Spleen (tissue), 11 donors: ENCODE results near the gene SERINC5. TPM values are rescaled to one million over a fixed set of nuclear protein-coding genes. Genes with fewer than 3 reads are reported as not detected.

Source experiments
- DNase-seq: peaks from one replicate; pipeline ENCODE4 v3.0.0-alpha.2; 2020
- H3K27ac ChIP-seq, 8 donors: fragments of 200-600 bp; sonication (generic) in 7 of 8; 1 replicate in 4 of 8; 2 replicates in 4 of 8; pipeline versions ENCODE4 v1.5.0 to v1.8.0; 2016 to 2021; ENCODE audit warnings: inconsistent platforms in 4 of 8, mild to moderate bottlenecking in 4 of 8, moderate library complexity in 1 of 8
- H3K27me3 ChIP-seq, 7 donors: fragments of 200-600 bp; sonication (generic) in 6 of 7; replicated peaks in 1 of 7; 1 replicate in 4 of 7; 2 replicates in 3 of 7; pipeline versions ENCODE4 v1.5.0 to v1.8.0; 2016 to 2021; ENCODE audit warnings: inconsistent platforms in 3 of 7, mild to moderate bottlenecking in 1 of 7
- H3K36me3 ChIP-seq, 6 donors: fragments of 200-600 bp; sonication (generic) in 5 of 6; 1 replicate in 4 of 6; 2 replicates in 2 of 6; pipeline versions ENCODE4 v1.5.0 to v1.8.0; 2016 to 2021; ENCODE audit warnings: inconsistent platforms in 2 of 6
- H3K4me1 ChIP-seq, 6 donors: fragments of 200-600 bp; sonication (generic) in 5 of 6; 1 replicate in 3 of 6; 2 replicates in 3 of 6; pipeline versions ENCODE4 v1.5.0 to v1.8.0; 2016 to 2021; ENCODE audit warnings: inconsistent platforms in 3 of 6
- H3K4me3 ChIP-seq, 8 donors: fragments of 200-600 bp; sonication (generic) in 7 of 8; 1 replicate in 4 of 8; 2 replicates in 4 of 8; pipeline versions ENCODE4 v1.5.0 to v1.8.0; 2016 to 2021; ENCODE audit warnings: inconsistent platforms in 4 of 8, mild to moderate bottlenecking in 4 of 8, moderate library complexity in 2 of 8
- H3K9me3 ChIP-seq, 8 donors: fragments of 200-600 bp; sonication (generic) in 7 of 8; 1 replicate in 4 of 8; 2 replicates in 4 of 8; pipeline versions ENCODE4 v1.5.0 to v1.8.0; 2016 to 2021; ENCODE audit warnings: inconsistent platforms in 4 of 8
- POLR2A ChIP-seq, 3 donors: fragments of 450-650 bp; IDR thresholded peaks; one replicate each; pipeline ENCODE4 v1.5.1; 2017; ENCODE audit warnings: antibody characterized with exemption in 3 of 3, mild to moderate bottlenecking in 1 of 3
- POLR2AphosphoS5 ChIP-seq, 3 donors: sonication (generic); formaldehyde crosslinking; IDR thresholded peaks; one replicate each; pipeline ENCODE4 v1.5.1; 2017; ENCODE audit warnings: antibody characterized with exemption in 3 of 3
- WGBS, 5 donors: extraction: QIAGEN DNeasy Blood & Tissue Kit in 3 of 5; methylation state at CpG; one replicate each; pipeline versions ENCODE4 v1.1.5 to v1.1.7; 2013 to 2018; 5-methylcytosine and 5-hydroxymethylcytosine counted together
- intact Hi-C: fragments of 100-400 bp; cut with DNase I; formaldehyde crosslinking; loops from one replicate; pipeline ENCODE4 v1.15.0; 2023; ENCODE audit warnings: low total_unique reads
- polyA plus RNA-seq, 3 donors: library from polyadenylated mRNA; stranded (reverse); fragments of 200-250 nt; gene quantifications; one replicate each; pipeline ENCODE4 v1.2.1, GENCODE V29; 2013
- total RNA-seq, 7 donors: library from RNA; depleted of rRNA in 3 of 7; stranded (reverse); fragments of >200 nt in 3 of 7; fragmentation: NEBNext Ultra II Directional in 4 of 7; extraction: Animal tissue kit (Norgen Biotek cat#: 25700) in 4 of 7; gene quantifications; one replicate each; pipeline versions ENCODE4 v1.1.0 to v1.2.1, GENCODE V29; 2016 to 2021
- TF ChIP-seq, protein P1 (sequence below), 11 experiments: fragments of 200-600 bp in 7 of 11; fragments of 450-650 bp in 4 of 11; sonication (generic) in 4 of 11; IDR thresholded peaks in 8 of 11; conservative IDR thresholded peaks in 3 of 11; 1 replicate in 7 of 11; 2 replicates in 4 of 11; pipeline versions ENCODE4 v1.4.0 to v1.8.0; 2016 to 2021; ENCODE audit warnings: antibody characterized with exemption in 11 of 11, inconsistent platforms in 4 of 11, mild to moderate bottlenecking in 1 of 11
- donor health status: healthy with polysubstance abuse.
- donor health status: DM: no; HTN: no; CAD: no; lungs with moderate emphysema.
- donor health status: DM: no; HTN: no; CAD: no.
- donor health status: Bipolar disorder and iron deficiency.
- donor health status: healthy.
- donor health status: DM: no; HTN: no; CAD: no.
- donor health status: DM: yes; HTN: yes; CAD: no.

The SERINC5 gene
- total and polyA plus RNA-seq, 10 donors, result 1.5 to 29.8 (median 21.2) TPM

DNA sequence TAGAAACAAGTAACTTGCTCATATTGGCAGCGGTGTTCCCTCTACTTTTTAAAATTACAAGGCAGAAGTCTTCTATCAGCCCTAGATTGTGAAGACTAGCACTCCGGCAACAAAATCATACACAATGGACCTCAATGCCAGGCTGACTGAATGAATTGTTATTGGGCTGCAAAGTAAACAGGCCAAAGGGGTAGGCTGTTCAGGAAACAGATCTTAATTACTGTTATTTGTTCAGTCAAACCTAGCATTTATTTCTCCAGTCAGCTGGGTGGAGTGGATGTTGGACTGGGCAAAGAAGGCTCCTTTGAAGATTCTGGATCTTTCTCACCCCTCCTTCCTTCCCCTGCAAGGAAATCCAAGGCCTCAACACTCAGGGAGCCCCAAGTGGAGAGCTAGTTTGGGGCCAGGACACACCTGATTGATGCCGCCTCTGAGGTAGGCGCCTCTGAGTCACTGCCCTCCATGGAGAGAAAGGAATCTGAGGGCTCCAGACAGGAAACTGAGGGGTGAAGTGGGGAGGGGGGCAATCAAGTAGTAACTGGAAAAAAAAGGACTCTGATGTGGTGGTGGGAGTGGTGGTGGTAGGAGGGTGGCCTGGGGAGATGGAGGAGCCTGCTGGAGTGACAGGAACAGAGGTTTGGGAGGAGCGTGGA is 35.5 kb downstream of the SERINC5 start:
- no peak overlapping the region for H3K4me3 ChIP-seq
- DNase-seq, result no peak
- H3K36me3 ChIP-seq, result no peaks in the 10 kb centered on the region
- no peaks in the 10 kb centered on the region for H3K27me3 ChIP-seq
- 94 to 97% (median 95%) methylated on average over 5 of the region's 5 CpGs for WGBS, 5 donors
- H3K9me3 ChIP-seq, result no peaks in the 10 kb centered on the region
- intact Hi-C loops, result no loop called here
- TF ChIP-seq POLR2A (IDR thresholded peaks at IDR 0.05) (no peak), POLR2AphosphoS5 (IDR thresholded peaks at IDR 0.05) (no peak)
- TF ChIP-seq, protein P1, sequence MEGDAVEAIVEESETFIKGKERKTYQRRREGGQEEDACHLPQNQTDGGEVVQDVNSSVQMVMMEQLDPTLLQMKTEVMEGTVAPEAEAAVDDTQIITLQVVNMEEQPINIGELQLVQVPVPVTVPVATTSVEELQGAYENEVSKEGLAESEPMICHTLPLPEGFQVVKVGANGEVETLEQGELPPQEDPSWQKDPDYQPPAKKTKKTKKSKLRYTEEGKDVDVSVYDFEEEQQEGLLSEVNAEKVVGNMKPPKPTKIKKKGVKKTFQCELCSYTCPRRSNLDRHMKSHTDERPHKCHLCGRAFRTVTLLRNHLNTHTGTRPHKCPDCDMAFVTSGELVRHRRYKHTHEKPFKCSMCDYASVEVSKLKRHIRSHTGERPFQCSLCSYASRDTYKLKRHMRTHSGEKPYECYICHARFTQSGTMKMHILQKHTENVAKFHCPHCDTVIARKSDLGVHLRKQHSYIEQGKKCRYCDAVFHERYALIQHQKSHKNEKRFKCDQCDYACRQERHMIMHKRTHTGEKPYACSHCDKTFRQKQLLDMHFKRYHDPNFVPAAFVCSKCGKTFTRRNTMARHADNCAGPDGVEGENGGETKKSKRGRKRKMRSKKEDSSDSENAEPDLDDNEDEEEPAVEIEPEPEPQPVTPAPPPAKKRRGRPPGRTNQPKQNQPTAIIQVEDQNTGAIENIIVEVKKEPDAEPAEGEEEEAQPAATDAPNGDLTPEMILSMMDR (IDR thresholded peaks at IDR 0.05 in 8 of 11, conservative IDR thresholded peaks at IDR 0.05 in 3 of 11), result no peak
- no peak overlapping the region for H3K27ac ChIP-seq
- H3K4me1 ChIP-seq, result peaks cover 0 to 51% (median 6%) of the 10 kb centered on the region in 6 donors

GRCh38 chr5:80219391-80219790 is 36.5 kb downstream of the SERINC5 start:
- Histone ChIP-seq H3K27ac (no peak overlapping the region), H3K9me3 (no peaks in the 10 kb centered on the region)
- no peak for TF ChIP-seq POLR2A (IDR thresholded peaks at IDR 0.05)
- TF ChIP-seq, protein P1 (IDR thresholded peaks at IDR 0.05 in 8 of 11, conservative IDR thresholded peaks at IDR 0.05 in 3 of 11), result no peak
- no peak for TF ChIP-seq POLR2AphosphoS5 (IDR thresholded peaks at IDR 0.05)

DNA sequence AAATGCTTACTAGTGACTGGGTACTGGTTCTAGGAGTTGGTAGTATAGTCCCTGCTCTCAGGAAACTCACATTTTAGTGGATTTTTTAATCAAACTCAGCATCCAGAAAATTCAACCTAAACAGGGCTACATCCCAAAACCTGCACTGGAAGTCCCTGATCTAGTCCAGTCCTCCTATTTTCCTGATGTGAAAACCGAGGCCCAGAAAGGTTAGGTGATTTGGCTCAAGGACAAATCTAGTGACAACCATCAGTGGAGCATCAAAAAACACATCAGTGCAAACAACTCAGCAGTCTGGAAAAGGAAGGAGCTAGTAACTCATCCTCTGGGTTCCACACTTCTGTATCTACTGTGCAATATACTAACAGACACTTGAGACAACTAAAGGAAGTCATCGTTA is 38.2 kb downstream of the SERINC5 start:
- Histone ChIP-seq H3K27ac (peak overlapping the region in 1 of 8 donors; percentile 66), H3K9me3 (no peaks in the 10 kb centered on the region), H3K4me1 (peaks cover 7 to 67% (median 15%) of the 10 kb centered on the region in 6 donors), H3K36me3 (no peaks in the 10 kb centered on the region), H3K4me3 (peak overlapping the region in 1 of 8 donors; percentile 28), H3K27me3 (no peaks in the 10 kb centered on the region)
- intact Hi-C loops, result no loop called here
- no peak for DNase-seq
- TF ChIP-seq POLR2AphosphoS5 (IDR thresholded peaks at IDR 0.05) (no peak), POLR2A (IDR thresholded peaks at IDR 0.05) (no peak)
- TF ChIP-seq, protein P1 (IDR thresholded peaks at IDR 0.05 in 8 of 11, conservative IDR thresholded peaks at IDR 0.05 in 3 of 11), result no peak
- 61 to 93% (median 77%) methylated on average over 2 of the region's 2 CpGs for WGBS, 5 donors

More at GRCh38 chr5:80219391-80219790, 36.5 kb downstream of the SERINC5 start:
- intact Hi-C loops, result no loop called here
- Histone ChIP-seq H3K27me3 (no peaks in the 10 kb centered on the region), H3K4me3 (no peak overlapping the region), H3K36me3 (no peaks in the 10 kb centered on the region), H3K4me1 (peaks cover 0 to 52% (median 6%) of the 10 kb centered on the region in 6 donors)
- DNase-seq, result no peak
- 77 to 92% (median 84%) methylated on average over 4 of the region's 4 CpGs for whole genome bisulfite sequencing, 5 donors

DNA sequence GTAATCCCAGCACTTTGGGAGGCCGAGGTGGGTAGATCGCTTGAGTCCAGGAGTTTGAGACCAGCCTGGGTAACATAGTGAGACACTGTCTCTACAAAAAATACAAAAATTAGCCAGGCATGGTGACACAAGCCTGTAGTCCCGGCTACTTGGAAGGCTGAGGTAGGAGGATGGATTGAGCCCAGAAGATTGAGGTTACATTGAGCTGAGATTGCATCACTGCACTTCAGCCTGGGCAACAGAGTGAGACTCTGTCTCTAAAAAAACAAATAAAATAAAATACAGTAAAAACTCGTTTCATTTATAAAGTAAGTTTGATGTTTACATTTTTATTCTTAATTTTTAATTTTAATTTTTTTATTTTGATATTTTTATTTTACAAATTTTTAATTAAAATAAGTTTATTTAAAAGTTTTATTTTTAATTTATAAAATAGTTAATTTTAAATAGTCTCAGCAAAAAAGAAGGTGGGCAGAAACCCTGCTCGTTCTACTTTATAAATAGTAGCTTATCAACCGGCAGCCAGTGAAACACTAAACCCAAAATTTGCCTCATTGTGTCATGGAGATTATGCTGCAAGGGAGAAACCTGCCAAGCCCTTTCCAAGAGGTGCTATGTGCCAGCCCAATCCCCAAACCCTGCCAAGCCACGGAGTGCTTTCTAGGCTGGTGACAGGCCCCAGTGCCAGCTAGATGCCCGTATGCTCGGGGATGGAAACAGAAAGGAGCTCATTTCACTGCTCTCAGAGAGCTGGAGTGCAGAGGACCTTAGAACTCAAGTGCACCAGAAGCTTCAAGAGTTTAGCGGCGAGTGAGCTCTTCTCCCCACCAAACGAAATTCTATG is 38.9 kb downstream of the SERINC5 start:
- TF ChIP-seq POLR2AphosphoS5 (IDR thresholded peaks at IDR 0.05), result no peak
- TF ChIP-seq, protein P1 (IDR thresholded peaks at IDR 0.05 in 8 of 11, conservative IDR thresholded peaks at IDR 0.05 in 3 of 11), result no peak
- no peak for TF ChIP-seq POLR2A (IDR thresholded peaks at IDR 0.05)
- Histone ChIP-seq H3K4me1 (peaks cover 7 to 74% (median 17%) of the 10 kb centered on the region in 6 donors), H3K27ac (peak overlapping the region in 2 of 8 donors; percentile 60 to 66), H3K36me3 (no peaks in the 10 kb centered on the region), H3K9me3 (no peaks in the 10 kb centered on the region), H3K27me3 (no peaks in the 10 kb centered on the region), H3K4me3 (peak overlapping the region in 2 of 8 donors; percentile 6 to 28)
- DNase-seq, result no peak
- intact Hi-C loops, result no loop called here
- WGBS, 5 donors, result 58 to 90% (median 73%) methylated on average over 12 of the region's 12 CpGs
